Measurements from ENCODE around the gene MBD4. TPM values are rescaled to one million over a fixed set of nuclear protein-coding genes. Genes with fewer than 3 reads are reported as not detected.

MBD4 gene
- total RNA-seq, 2 experiments from 2014 or later, result 46.1 to 48.2 TPM

GRCh38 chr3:129435367-129435766 lies 4.4 kb downstream of the MBD4 start:
- POLR2A ChIA-PET, result no interaction called here
- CTCF ChIA-PET, result no interaction called here

GRCh38 chr3:129434140-129434539 lies 5.6 kb downstream of the MBD4 start:
- CTCF ChIA-PET, result no interaction called here
- POLR2A ChIA-PET, result no interaction called here

GRCh38 chr3:129433565-129433964 lies 6.2 kb downstream of the MBD4 start:
- CTCF ChIA-PET, result no interaction called here
- POLR2A ChIA-PET, result no interaction called here

GRCh38 chr3:129432671-129433070 lies 7.1 kb downstream of the MBD4 start:
- CTCF ChIA-PET, result no interaction called here
- POLR2A ChIA-PET, result no interaction called here

- ChIA-PET CTCF (no interaction called here), POLR2A (no interaction called here)
These were observed 7.7 kb downstream of the MBD4 start for GRCh38 chr3:129432036-129432435.

GRCh38 chr3:129429602-129430001 lies 10.1 kb downstream of the MBD4 start:
- ChIA-PET POLR2A (no interaction called here), CTCF (no interaction called here)

- POLR2A ChIA-PET, result interaction anchor here (1.6 kb wide), 1 partner anchor 11 kb away, joined by 5 read pairs; the partner anchor contains the start of genes IFT122 and MBD4
- CTCF ChIA-PET, result no interaction called here
These were observed 10.7 kb downstream of the MBD4 start for GRCh38 chr3:129429080-129429451.

GRCh38 chr3:129428376-129429079 lies 11.2 kb downstream of the MBD4 start, which contains the start of gene EFCAB12:
EFCAB12 (minus strand) TSS chr3:129428636; CDS start chr3:129428488, 148 bp downstream.
- ChIA-PET CTCF (no interaction called here), POLR2A (interaction anchor here (0.6 to 1.6 kb wide), 2 partner anchors 12 to 31 kb away, joined by 3 to 5 read pairs; partner anchors contain the start of genes IFT122 and MBD4)

GRCh38 chr3:129428007-129428375 lies 11.8 kb downstream of the MBD4 start:
- ChIA-PET CTCF (no interaction called here), POLR2A (interaction anchor here (0.6 to 1.6 kb wide), 2 partner anchors 12 to 30 kb away, joined by 3 to 5 read pairs; partner anchors contain the start of genes IFT122 and MBD4)

- POLR2A ChIA-PET, result interaction anchor here (0.6 kb wide), 1 partner anchor 1507 kb away, joined by 4 read pairs; no protein-coding TSS in a partner anchor
- CTCF ChIA-PET, result no interaction called here
These were observed 14.1 kb downstream of the MBD4 start for GRCh38 chr3:129425619-129426018.

- ChIA-PET CTCF (no interaction called here), POLR2A (no interaction called here)
These were observed 14.5 kb downstream of the MBD4 start for GRCh38 chr3:129425213-129425612.

- POLR2A ChIA-PET, result no interaction called here
- CTCF ChIA-PET, result no interaction called here
These were observed 15.4 kb downstream of the MBD4 start for GRCh38 chr3:129424185-129424841.

- ChIA-PET CTCF (no interaction called here), POLR2A (no interaction called here)
These were observed 16.9 kb downstream of the MBD4 start for GRCh38 chr3:129422897-129423296.

GRCh38 chr3:129421988-129422745 lies 17.6 kb downstream of the MBD4 start:
- POLR2A ChIA-PET, result no interaction called here
- CTCF ChIA-PET, result no interaction called here

- ChIA-PET POLR2A (no interaction called here), CTCF (no interaction called here)
These were observed 18.4 kb downstream of the MBD4 start for GRCh38 chr3:129421236-129421883.

GRCh38 chr3:129419476-129419875 lies 20.3 kb downstream of the MBD4 start:
- ChIA-PET POLR2A (no interaction called here), CTCF (no interaction called here)

GRCh38 chr3:129418041-129418973 lies 21.4 kb downstream of the MBD4 start:
- ChIA-PET CTCF (no interaction called here), POLR2A (no interaction called here)

- POLR2A ChIA-PET, result no interaction called here
- CTCF ChIA-PET, result no interaction called here
These were observed 22.4 kb downstream of the MBD4 start for GRCh38 chr3:129417326-129417725.

GRCh38 chr3:129416415-129416814 lies 23.3 kb downstream of the MBD4 start:
- ChIA-PET CTCF (no interaction called here), POLR2A (no interaction called here)

Measured in activated CD8-positive, alpha-beta memory T cell treated with anti-CD3 and anti-CD28 coated beads for 36 hours (primary cell).